ENCODE data around the gene MKLN1.
A peak's percentile ranks its signal among the peaks of the same experiment; 100 is the strongest.
"Not testable (repeated sequence)": the region's sequence is repeated elsewhere in the genome, so short reads cannot be mapped to it uniquely, and the experiment has no call there.

The MKLN1 gene

GRCh38 chr7:131424219-131424822, 96.6 kb downstream of the MKLN1 start:
- peak; percentile 54 for TF ChIP-seq CTCF (IDR thresholded peaks at IDR 0.05; ENCODE audit: control extremely low read depth, extremely low read depth, low read depth, missing control alignments)
- peak; percentile 18 for DNase-seq (ENCODE audit: extremely low spot score)
- ChIA-PET CTCF (interaction anchor here (1.0 to 1.3 kb wide), 4 partner anchors 16 to 520 kb away, joined by 3 to 5 read pairs (median 3); no protein-coding TSS in a partner anchor), POLR2A (no interaction called here)

GRCh38 chr7:131425992-131426391, 98.3 kb downstream of the MKLN1 start:
- TF ChIP-seq CTCF (IDR thresholded peaks at IDR 0.05; ENCODE audit: control extremely low read depth, extremely low read depth, low read depth, missing control alignments): no peak
- CTCF ChIA-PET: interaction anchor here (1.7 kb wide), 1 partner anchor 13 kb away, joined by 4 read pairs; no protein-coding TSS in a partner anchor
- POLR2A ChIA-PET: no interaction called here
- DNase-seq (ENCODE audit: extremely low spot score): no peak

- CTCF ChIA-PET: interaction anchor here (1.5 to 2.1 kb wide), 2 partner anchors 11 to 16 kb away, joined by 4 read pairs; no protein-coding TSS in a partner anchor
- DNase-seq (ENCODE audit: extremely low spot score); POLR2A ChIA-PET: not testable (repeated sequence)
Observed at GRCh38 chr7:131430826-131431225, 103.2 kb downstream of the MKLN1 start.

GRCh38 chr7:131431289-131431688, 103.6 kb downstream of the MKLN1 start:
- CTCF ChIA-PET: interaction anchor here (1.1 to 2.1 kb wide), 3 partner anchors 11 to 449 kb away, joined by 3 to 4 read pairs (median 4); no protein-coding TSS in a partner anchor
- no peak for TF ChIP-seq CTCF (IDR thresholded peaks at IDR 0.05; ENCODE audit: control extremely low read depth, extremely low read depth, low read depth, missing control alignments)
- POLR2A ChIA-PET: no interaction called here
- DNase-seq (ENCODE audit: extremely low spot score): no peak

GRCh38 chr7:131431756-131432155, 104.1 kb downstream of the MKLN1 start:
- ChIA-PET POLR2A (no interaction called here), CTCF (interaction anchor here (1.1 to 1.5 kb wide), 2 partner anchors 17 to 450 kb away, joined by 3 to 4 read pairs; no protein-coding TSS in a partner anchor)
- no peak for TF ChIP-seq CTCF (IDR thresholded peaks at IDR 0.05; ENCODE audit: control extremely low read depth, extremely low read depth, low read depth, missing control alignments)
- DNase-seq (ENCODE audit: extremely low spot score): no peak

- ChIA-PET CTCF (interaction anchor here (0.9 kb wide), 1 partner anchor 539 kb away, joined by 3 read pairs; no protein-coding TSS in a partner anchor), POLR2A (no interaction called here)
- TF ChIP-seq CTCF (IDR thresholded peaks at IDR 0.05; ENCODE audit: control extremely low read depth, extremely low read depth, low read depth, missing control alignments): no peak
- DNase-seq (ENCODE audit: extremely low spot score): no peak
Observed at GRCh38 chr7:131436384-131436783, 108.7 kb downstream of the MKLN1 start.

GRCh38 chr7:131438969-131439368, 111.3 kb downstream of the MKLN1 start:
- ChIA-PET CTCF (interaction anchor here (0.7 to 1.7 kb wide), 7 partner anchors 9 to 74 kb away, joined by 3 to 6 read pairs (median 4); no protein-coding TSS in a partner anchor), POLR2A (no interaction called here)
- no peak for TF ChIP-seq CTCF (IDR thresholded peaks at IDR 0.05; ENCODE audit: control extremely low read depth, extremely low read depth, low read depth, missing control alignments)
- DNase-seq (ENCODE audit: extremely low spot score): no peak

Measured in GM10248 (cell line).